CD4-positive, alpha-beta T cell (primary cell): ENCODE results near the gene NMRK2. TPM values are rescaled to one million over a fixed set of nuclear protein-coding genes. Genes with fewer than 3 reads are reported as not detected.

Experiments
- ATAC-seq: fragments of 200-7000 bp; cut with Tn5 transposase; one replicate; pipeline ENCODE4 v1.10.0; 2022; ENCODE audit warnings: mild to moderate bottlenecking; ENCODE audit not compliant: poor library complexity
- CTCF ChIA-PET: fragments of 350-600 bp; sonication (Branson Sonifier 250); formaldehyde crosslinking; loops from one replicate; lab custom pipeline; 2021; ENCODE audit warnings: antibody characterized with exemption, inconsistent platforms; lab: Charles Lee
- POLR2A ChIA-PET: fragments of 350-600 bp; sonication (Branson Sonifier 250); formaldehyde crosslinking; loops from one replicate; lab custom pipeline; 2021; ENCODE audit warnings: antibody characterized with exemption, inconsistent platforms; lab: Charles Lee
- DNase-seq, 14 experiments: peaks; one replicate each; pipeline ENCODE4 v3.0.0-alpha.2; 2013 to 2020; ENCODE audit warnings: mixed read lengths in 2 of 14
- H3K27ac ChIP-seq, 2 donors: one replicate each; pipeline versions ENCODE4 v1.5.1 to v1.7.0; 2013; ENCODE audit warnings: low read length in 2 of 2, low read depth in 1 of 2, mild to moderate bottlenecking in 1 of 2
- H3K27me3 ChIP-seq, 2 experiments: 1 replicate in 1 of 2; 2 replicates in 1 of 2; pipeline versions ENCODE4 v1.6.1 to v1.7.0; 2013; ENCODE audit warnings: low read length in 2 of 2, control low read depth in 1 of 2, mild to moderate bottlenecking in 1 of 2, moderate library complexity in 1 of 2; ENCODE audit not compliant: insufficient read depth in 2 of 2, control insufficient read depth in 1 of 2
- H3K36me3 ChIP-seq: one replicate; pipeline ENCODE4 v1.6.1; 2013; ENCODE audit warnings: low read length, control low read depth; ENCODE audit not compliant: insufficient read depth
- H3K4me1 ChIP-seq: one replicate; pipeline ENCODE4 v1.6.1; 2013; ENCODE audit warnings: low read length, control low read depth; ENCODE audit not compliant: insufficient read depth
- H3K4me3 ChIP-seq: one replicate; pipeline ENCODE4 v1.5.1; 2013; ENCODE audit warnings: mild to moderate bottlenecking, low read length, moderate library complexity
- H3K9me3 ChIP-seq, 2 experiments: 1 replicate in 1 of 2; 2 replicates in 1 of 2; pipeline versions ENCODE4 v1.6.1 to v1.7.0; 2013; ENCODE audit warnings: low read length in 2 of 2, mild to moderate bottlenecking in 2 of 2, control low read depth in 1 of 2, moderate library complexity in 1 of 2; ENCODE audit not compliant: control insufficient read depth in 1 of 2, insufficient read depth in 1 of 2
- H3K27ac Mint-ChIP-seq: one replicate; pipeline ENCODE4 v1.8.0; 2020; ENCODE audit warnings: mixed read lengths
- H3K27me3 Mint-ChIP-seq: one replicate; pipeline ENCODE4 v1.8.0; 2021; ENCODE audit warnings: mixed read lengths
- H3K36me3 Mint-ChIP-seq: one replicate; pipeline ENCODE4 v1.8.0; 2021; ENCODE audit warnings: low read depth, mixed read lengths
- H3K4me1 Mint-ChIP-seq: one replicate; pipeline ENCODE4 v1.8.0; 2021; ENCODE audit warnings: low read depth, mixed read lengths
- H3K4me3 Mint-ChIP-seq: one replicate; pipeline ENCODE4 v1.8.0; 2020; ENCODE audit warnings: mild to moderate bottlenecking, mixed read lengths
- H3K9me3 Mint-ChIP-seq: one replicate; pipeline ENCODE4 v1.8.0; 2020; ENCODE audit warnings: mixed read lengths
- CTCF ChIP-seq: fragments of 200-600 bp; IDR thresholded peaks from one replicate; pipeline ENCODE4 v1.8.0; 2022; ENCODE audit warnings: antibody characterized with exemption, mild to moderate bottlenecking
- intact Hi-C, 2 experiments: fragments of 100-400 bp; cut with DNase I in 1 of 2; cut with micrococcal nuclease in 1 of 2; formaldehyde crosslinking; loops; one replicate each; pipeline versions ENCODE4 v1.15.1 to v1.9.0; 2023 to 2025; cut with DNase I, micrococcal nuclease
- total RNA-seq, 174 experiments: library from RNA in 2 of 174; stranded (reverse) in 2 of 174; gene quantifications; one replicate each; pipeline ENCODE4 v1.2.3 and lab custom pipeline; 2021 to 2026

The NMRK2 gene
- total RNA-seq, 2 experiments from 2014 or later, result not detected

DNA sequence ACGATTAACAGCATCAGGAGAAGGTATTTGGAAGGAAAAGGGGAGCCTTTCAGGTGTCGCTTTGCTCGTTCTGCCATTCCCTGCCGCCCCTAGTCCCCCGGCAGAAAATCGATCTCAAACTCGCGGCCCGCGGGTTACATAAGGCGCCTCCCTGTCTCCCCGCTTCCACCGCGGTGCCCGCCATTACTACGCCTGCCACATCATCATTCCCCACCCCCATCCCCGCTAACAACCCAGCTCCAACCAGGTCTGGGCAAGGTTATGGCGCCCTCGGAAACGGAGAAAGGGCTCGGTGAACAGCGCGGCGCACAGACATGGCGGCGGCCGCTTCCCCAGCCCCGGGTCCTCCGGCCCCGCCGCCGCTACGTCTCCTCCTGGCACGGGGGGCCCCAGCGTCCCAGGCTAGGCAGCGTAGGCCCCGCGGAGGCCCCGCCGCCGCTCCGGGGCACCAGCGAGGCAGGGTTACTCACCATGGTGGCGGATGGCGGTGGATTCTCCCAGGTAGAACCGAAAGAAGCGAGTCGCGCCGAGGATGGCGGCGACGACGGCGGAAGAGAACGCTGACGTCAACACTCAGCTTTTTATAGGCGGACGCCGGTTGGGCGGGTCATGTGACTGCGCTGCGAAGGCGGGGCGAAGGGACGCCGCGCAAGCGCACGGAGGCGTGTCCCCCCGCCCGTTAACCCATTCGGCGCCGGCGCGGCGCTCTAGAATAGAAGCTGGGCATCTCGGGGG, 52.2 kb downstream of the NMRK2 start, which contains the start of gene EEF2:
Gene EEF2, minus strand, starts transcription at position 556 of the 735 bp plus-strand sequence. Its CDS starts 83 bp downstream, at position 473.
- ChIA-PET CTCF (interaction anchor here (0.6 to 2.2 kb wide), 7 partner anchors 14 to 262 kb away, joined by 3 to 13 read pairs (median 3); partner anchors contain the start of genes DAPK3, PIAS4 and YJU2), POLR2A (interaction anchor here (0.6 to 4.9 kb wide), 27 partner anchors 8 to 980 kb away, joined by 3 to 72 read pairs (median 4); partner anchors contain the start of genes APBA3, CHAF1A, DAPK3 and MRPL54)
- no peaks in the 10 kb centered on the region for H3K27me3 Mint-ChIP-seq
- peaks cover 64% of the 10 kb centered on the region for H3K36me3 Mint-ChIP-seq
- H3K4me1 Mint-ChIP-seq, result peaks cover 52% of the 10 kb centered on the region
- peak within 1 kb of the TSS; percentile 88 for H3K4me3 ChIP-seq
- H3K36me3 ChIP-seq, result peaks cover 44% of the 10 kb centered on the region
- DNase-seq (peak; percentile 89 to 97 (median 92)), ATAC-seq (peak; percentile 58)
- peak within 1 kb of the TSS; percentile 90 to 92 for H3K27ac ChIP-seq
- intact Hi-C loops, result loop anchor here (1.0 to 10.0 kb wide), 6 partner anchors 14 to 417 kb away; partner anchors contain the start of genes APBA3 (in 2 of the 2), MRPL54 (in 2 of the 2), CHAF1A (in 1 of the 2) and DAPK3 (in 1 of the 2)
- H3K27me3 ChIP-seq, result no peaks in the 10 kb centered on the region
- H3K4me1 ChIP-seq, result peaks cover 70% of the 10 kb centered on the region
- peaks cover 0 to 9% of the 10 kb centered on the region in 2 experiments for H3K9me3 ChIP-seq
- peak within 1 kb of the TSS; percentile 97 for H3K4me3 Mint-ChIP-seq
- no peaks in the 10 kb centered on the region for H3K9me3 Mint-ChIP-seq
- peak within 1 kb of the TSS; percentile 91 for H3K27ac Mint-ChIP-seq
- no peak for TF ChIP-seq CTCF

DNA sequence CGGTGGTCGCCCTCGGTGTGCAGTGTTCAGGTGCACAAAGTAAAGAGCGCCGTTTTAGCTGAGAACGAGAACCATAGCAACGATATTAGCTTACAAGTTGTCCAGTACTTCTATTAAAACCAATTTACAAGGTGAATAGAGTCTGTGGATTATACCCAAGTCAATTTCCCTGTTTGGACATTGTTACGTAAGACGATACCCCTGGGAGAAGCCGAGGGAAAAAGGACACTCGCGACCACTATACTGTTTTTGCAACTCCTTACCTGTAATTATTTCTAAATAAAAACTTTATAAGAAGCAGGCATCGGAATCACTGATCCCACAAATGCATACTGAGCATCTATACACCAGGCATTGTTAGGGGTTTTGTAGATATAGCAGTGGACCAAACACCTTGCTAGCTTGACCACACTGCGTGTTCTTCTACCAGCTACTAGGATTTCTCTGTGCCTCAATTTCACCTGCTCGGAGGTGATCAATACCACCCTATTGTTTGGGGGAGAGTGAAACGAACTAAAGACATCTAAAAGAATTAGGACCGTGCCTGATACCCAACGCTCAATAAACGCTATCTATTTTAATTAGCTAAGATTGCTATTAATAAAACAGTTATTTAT, 52.9 kb downstream of the NMRK2 start:
- Histone ChIP-seq H3K4me3 (peak overlapping the region; percentile 88), H3K36me3 (peaks cover 37% of the 10 kb centered on the region), H3K9me3 (peaks cover 0 to 9% of the 10 kb centered on the region in 2 experiments), H3K27ac (peak overlapping the region; percentile 18 to 46), H3K27me3 (no peaks in the 10 kb centered on the region), H3K4me1 (peaks cover 68% of the 10 kb centered on the region)
- CTCF ChIA-PET, result interaction anchor here (0.6 to 2.2 kb wide), 6 partner anchors 14 to 261 kb away, joined by 3 to 13 read pairs (median 6); partner anchors contain the start of genes DAPK3, PIAS4 and YJU2
- DNase-seq (no peak), ATAC-seq (no peak)
- Mint-ChIP-seq H3K4me3 (peak overlapping the region; percentile 97), H3K9me3 (no peaks in the 10 kb centered on the region), H3K27ac (peak overlapping the region; percentile 91), H3K4me1 (peaks cover 55% of the 10 kb centered on the region), H3K27me3 (no peaks in the 10 kb centered on the region), H3K36me3 (peaks cover 59% of the 10 kb centered on the region)
- POLR2A ChIA-PET, result interaction anchor here (0.6 to 4.9 kb wide), 23 partner anchors 9 to 486 kb away, joined by 3 to 72 read pairs (median 4); partner anchors contain the start of genes APBA3, CHAF1A, DAPK3 and MRPL54
- intact Hi-C loops, result loop anchor here (1.0 to 10.0 kb wide), 11 partner anchors 15 to 417 kb away; partner anchors contain the start of genes APBA3 (in 2 of the 2), MRPL54 (in 2 of the 2), ANKRD24 (in 1 of the 2) and CHAF1A (in 1 of the 2)
- no peak for TF ChIP-seq CTCF
